Parathyroid adenoma (tissue), 2 donors: Measurements from ENCODE around the gene TECPR1.

Experiments used
- H2AFZ ChIP-seq: fragments of 300-600 bp; sonication (generic); one replicate; pipeline ENCODE4 v1.7.0; 2017; ENCODE audit warnings: antibody characterized with exemption, mild to moderate bottlenecking
- H3K27ac ChIP-seq: fragments of 300-600 bp; sonication (generic); one replicate; pipeline ENCODE4 v1.7.0; 2017
- H3K27me3 ChIP-seq: fragments of 300-600 bp; sonication (generic); one replicate; pipeline ENCODE4 v1.7.0; 2017; ENCODE audit warnings: low read length; ENCODE audit not compliant: control insufficient read depth, insufficient read depth
- H3K36me3 ChIP-seq: fragments of 300-600 bp; sonication (generic); one replicate; pipeline ENCODE4 v1.7.0; 2017; ENCODE audit warnings: low read length; ENCODE audit not compliant: control insufficient read depth, insufficient read depth
- H3K4me1 ChIP-seq: fragments of 300-600 bp; sonication (generic); one replicate; pipeline ENCODE4 v1.7.0; 2017; ENCODE audit warnings: control low read depth
- H3K4me2 ChIP-seq: fragments of 300-600 bp; sonication (generic); one replicate; pipeline ENCODE4 v1.7.0; 2017; ENCODE audit warnings: low read length
- H3K4me3 ChIP-seq: fragments of 300-600 bp; sonication (generic); one replicate; pipeline ENCODE4 v1.7.0; 2017; ENCODE audit warnings: low read depth, low read length
- H3K79me2 ChIP-seq: fragments of 300-600 bp; sonication (generic); one replicate; pipeline ENCODE4 v1.7.0; 2017; ENCODE audit warnings: control low read depth
- H3K9ac ChIP-seq: fragments of 300-600 bp; sonication (generic); one replicate; pipeline ENCODE4 v1.7.0; 2017; ENCODE audit warnings: mild to moderate bottlenecking
- H3K9me3 ChIP-seq: fragments of 300-600 bp; sonication (generic); one replicate; pipeline ENCODE4 v1.7.0; 2017; ENCODE audit warnings: low read length; ENCODE audit not compliant: control insufficient read depth
- CTCF ChIP-seq: fragments of 300-600 bp; sonication (generic); IDR thresholded peaks from one replicate; pipeline ENCODE4 v1.7.0; 2017; ENCODE audit warnings: antibody characterized with exemption, mild to moderate bottlenecking
- donor health status: primary hyperparathyroidism.

Gene TECPR1

GRCh38 chr7:98283887-98284222 is 31.8 kb upstream of the TECPR1 start:
- no peak for TF ChIP-seq CTCF
- Histone ChIP-seq H3K4me1 (peaks cover 16% of the 10 kb centered on the region), H3K9ac (no peak overlapping the region), H3K27ac (peak overlapping the region; percentile 36), H3K79me2 (peaks cover 21% of the 10 kb centered on the region), H3K27me3 (no peaks in the 10 kb centered on the region), H3K36me3 (no peaks in the 10 kb centered on the region), H3K9me3 (no peaks in the 10 kb centered on the region), H3K4me2 (peak overlapping the region; percentile 82), H3K4me3 (peak overlapping the region; percentile 86), H2AFZ (no peak overlapping the region)

DNA sequence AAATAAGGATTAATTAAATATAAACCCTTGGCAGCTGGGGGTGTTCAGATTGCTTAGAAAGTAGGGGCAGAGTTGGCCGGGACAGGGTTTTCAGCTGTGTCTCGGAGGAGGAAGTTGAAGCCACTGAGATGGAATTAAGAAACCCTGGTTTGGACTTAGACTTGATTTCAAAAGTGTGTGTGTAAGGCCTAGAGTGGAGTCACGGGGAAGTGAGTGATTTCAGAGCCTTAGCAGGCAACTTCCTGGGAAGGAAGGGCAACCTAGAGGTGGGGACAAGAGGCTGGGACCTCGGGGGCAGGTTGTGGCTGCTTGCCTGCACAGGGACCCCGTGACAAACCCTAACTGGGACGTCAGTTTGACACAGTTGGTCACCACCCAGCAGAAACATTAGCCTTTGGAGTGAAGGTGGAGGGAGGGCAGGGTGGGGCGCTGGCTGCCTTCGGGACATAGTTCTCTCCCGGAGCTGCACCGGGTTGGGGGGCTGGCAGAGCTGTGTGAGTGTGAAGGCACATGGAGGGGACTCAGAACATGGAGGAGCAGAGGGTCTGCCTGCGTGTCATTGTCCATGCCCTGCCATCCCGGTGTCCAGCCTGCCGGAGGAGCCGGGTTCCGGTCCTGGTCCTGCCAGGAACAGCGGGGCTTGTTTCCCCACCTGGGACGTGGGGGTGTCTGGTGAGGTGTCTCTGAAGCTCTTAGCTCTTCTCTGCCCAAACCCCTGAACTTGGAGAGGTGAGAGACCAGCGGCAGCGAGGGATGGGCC is 31.3 kb upstream of the TECPR1 start:
- no peaks in the 10 kb centered on the region for H3K9me3 ChIP-seq
- TF ChIP-seq CTCF = no peak

GRCh38 chr7:98282703-98283102 is 30.7 kb upstream of the TECPR1 start:
- H2AFZ ChIP-seq = no peak overlapping the region
- TF ChIP-seq CTCF = no peak
- no peaks in the 10 kb centered on the region for H3K27me3 ChIP-seq
- no peaks in the 10 kb centered on the region for H3K9me3 ChIP-seq
- H3K4me3 ChIP-seq = peak overlapping the region; percentile 86
- peaks cover 21% of the 10 kb centered on the region for H3K4me1 ChIP-seq
- no peaks in the 10 kb centered on the region for H3K36me3 ChIP-seq
- peak overlapping the region; percentile 82 for H3K4me2 ChIP-seq
- peak overlapping the region; percentile 51 for H3K27ac ChIP-seq
- H3K79me2 ChIP-seq = peaks cover 21% of the 10 kb centered on the region
- no peak overlapping the region for H3K9ac ChIP-seq

More for the DNA sequence above, 31.3 kb upstream of the TECPR1 start:
- Histone ChIP-seq H3K4me1 (peaks cover 21% of the 10 kb centered on the region), H3K27ac (peak overlapping the region; percentile 44), H3K4me2 (peak overlapping the region; percentile 82), H3K9ac (no peak overlapping the region), H2AFZ (no peak overlapping the region), H3K36me3 (no peaks in the 10 kb centered on the region), H3K4me3 (peak overlapping the region; percentile 86), H3K27me3 (no peaks in the 10 kb centered on the region), H3K79me2 (peaks cover 21% of the 10 kb centered on the region)

DNA sequence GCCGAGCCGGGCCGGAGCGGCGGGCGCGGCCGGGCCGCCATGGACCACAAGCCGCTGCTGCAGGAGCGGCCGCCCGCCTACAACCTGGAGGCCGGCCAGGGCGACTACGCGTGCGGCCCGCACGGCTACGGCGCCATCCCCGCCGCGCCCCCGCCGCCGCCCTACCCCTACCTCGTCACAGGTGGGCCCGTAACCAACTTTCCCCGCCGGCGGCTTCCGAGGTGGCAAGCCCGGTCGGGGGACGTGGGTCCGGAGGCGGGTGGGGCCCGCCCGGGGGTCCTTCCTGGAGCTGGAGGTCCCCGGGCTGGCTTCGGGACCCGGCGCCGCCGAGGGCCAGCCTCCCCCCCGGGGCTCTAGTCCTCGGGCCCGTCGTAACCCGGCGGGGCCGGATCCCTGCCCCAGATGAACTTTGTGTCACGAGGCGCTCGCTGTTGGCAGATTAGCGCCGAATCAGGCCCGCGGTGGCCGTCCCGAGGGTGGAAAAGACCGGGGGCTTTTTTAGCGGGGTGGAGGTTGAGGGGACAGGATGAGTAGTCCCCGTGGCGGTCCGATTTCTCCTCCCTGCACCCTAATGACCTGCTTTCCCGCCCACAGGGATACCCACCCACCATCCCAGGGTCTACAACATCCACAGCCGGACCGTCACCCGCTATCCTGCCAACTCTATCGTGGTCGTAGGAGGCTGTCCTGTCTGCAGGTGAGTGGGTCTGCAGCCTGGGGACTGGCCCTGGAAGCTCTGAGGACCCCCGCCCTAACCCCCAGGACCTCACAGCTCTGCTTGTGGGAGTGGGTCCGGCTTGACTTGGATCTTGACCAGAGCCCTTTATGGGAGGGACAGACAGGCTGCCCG is 29.9 kb upstream of the TECPR1 start:
- Histone ChIP-seq H3K36me3 (no peaks in the 10 kb centered on the region), H3K4me2 (peak overlapping the region; percentile 82), H3K27me3 (no peaks in the 10 kb centered on the region), H2AFZ (peak overlapping the region; percentile 83), H3K79me2 (peaks cover 21% of the 10 kb centered on the region), H3K9ac (peak overlapping the region; percentile 80), H3K4me1 (peaks cover 21% of the 10 kb centered on the region), H3K27ac (peak overlapping the region; percentile 51), H3K4me3 (peak overlapping the region; percentile 86), H3K9me3 (no peaks in the 10 kb centered on the region)
- no peak for TF ChIP-seq CTCF
